Measurements from ENCODE around the gene TTLL1.
"Not testable (repeated sequence)": the region's sequence is repeated elsewhere in the genome, so short reads cannot be mapped to it uniquely, and the experiment has no call there.

TTLL1 gene

DNA sequence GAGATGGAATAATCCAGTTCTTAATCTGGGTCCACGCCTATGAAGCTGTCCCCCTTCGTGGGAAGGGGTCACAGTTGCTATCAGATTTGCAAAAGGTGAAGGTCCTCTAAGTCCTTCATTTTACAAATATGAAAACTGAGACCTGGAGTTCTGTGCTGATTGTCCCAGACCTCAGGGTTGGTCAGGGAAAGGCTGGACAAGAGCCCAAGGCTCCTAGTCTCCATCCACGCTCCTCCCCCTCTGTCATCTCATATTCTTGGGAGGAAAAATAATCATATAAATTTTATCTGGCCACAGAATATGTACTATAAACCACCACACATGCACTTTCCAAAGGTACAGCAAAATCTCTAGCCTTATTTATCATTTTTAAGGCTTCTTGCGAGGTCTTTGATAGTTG, 79.7 kb downstream of the TTLL1 start:
- DNase-seq = no peak

GRCh38 chr22:43008921-43009320, 80.3 kb downstream of the TTLL1 start:
- no peak for DNase-seq

DNA sequence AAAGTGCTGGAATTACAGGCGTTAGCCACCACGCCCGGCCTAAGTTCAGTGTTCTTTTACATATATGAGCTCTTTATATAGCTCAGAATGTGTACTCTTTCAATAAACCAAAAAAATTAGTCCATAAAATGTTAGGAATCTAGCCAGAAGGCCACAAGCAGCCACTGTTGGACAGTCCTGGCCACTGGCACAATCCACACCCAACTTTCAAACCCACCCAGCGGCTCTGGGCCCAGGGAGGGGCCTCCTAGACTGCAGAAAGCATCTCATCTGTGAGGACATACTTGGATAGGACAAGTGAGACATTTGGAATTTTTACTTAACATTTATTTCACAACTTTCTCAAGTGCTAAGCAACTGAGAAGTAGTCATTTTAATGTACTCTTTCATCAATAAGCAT, 80.7 kb downstream of the TTLL1 start:
- DNase-seq = no peak

DNA sequence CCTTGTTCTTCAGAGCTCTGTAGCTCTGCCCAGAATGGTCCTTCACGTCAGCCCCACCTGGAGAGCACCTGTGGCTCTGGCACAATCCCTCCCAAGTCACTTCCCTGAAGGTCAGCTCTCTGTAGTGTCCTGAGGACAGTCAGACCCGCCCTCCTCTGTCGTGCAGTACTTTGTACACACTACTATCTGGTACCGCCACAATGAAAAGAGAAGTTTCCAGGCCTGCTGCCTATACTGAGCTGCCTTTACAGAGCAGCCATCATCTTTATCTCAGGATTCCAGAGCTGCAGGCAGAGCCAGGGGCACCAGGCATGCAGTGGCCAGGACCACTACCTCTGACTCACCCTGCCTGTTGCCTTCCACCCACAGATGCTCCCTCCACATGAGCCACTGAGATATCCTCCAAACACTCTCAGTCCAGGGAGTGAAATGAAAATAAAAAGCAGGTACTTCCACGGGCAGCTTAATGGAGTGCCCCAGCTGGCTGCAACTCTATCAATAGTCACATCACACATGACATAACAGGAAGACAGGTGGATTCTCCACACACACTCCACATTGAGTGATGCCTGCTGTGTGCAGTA, 81.6 kb downstream of the TTLL1 start:
- DNase-seq = no peak

DNA sequence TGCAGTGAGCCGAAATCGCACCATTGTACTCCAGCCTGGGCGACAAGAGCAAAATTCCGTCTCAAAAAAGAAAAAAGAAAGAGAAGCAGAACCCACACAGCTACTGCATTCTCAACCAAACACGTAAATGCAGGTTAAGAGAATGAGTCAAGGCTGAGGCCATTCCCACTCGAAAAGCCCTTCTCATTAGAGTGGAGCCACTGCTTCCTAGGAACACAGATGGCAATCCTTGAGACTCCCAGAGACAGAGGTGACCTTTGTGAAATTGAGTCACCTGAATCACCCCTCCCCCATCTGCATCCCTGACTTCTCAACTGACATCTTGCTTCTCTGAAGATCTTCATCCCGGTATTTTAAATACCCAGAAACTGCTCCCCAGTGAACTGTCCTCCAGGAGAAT, 82.4 kb downstream of the TTLL1 start:
- no peak for DNase-seq

DNA sequence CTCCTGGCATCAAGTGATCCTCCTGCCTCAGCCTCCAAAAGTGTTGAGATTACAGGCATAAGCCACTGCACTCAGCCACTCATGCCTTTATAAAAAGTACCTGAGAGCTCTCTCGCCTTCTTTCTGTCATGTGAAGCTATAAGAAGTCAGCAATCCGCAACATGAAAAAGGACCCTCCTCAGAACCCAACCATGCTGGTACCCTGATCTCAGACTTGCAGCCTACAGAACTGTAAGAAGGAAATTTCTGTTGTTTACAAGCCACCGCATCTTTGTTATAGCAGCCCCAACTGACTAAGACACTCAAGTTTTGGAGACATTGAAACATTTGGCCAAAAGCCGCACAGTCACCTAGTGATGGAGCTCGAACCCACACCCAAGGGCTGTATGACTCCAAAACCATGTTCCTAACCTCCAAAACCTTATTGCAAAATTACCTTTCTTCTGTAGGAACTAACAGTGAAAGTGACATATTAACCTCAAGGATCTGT, 83.1 kb downstream of the TTLL1 start:
- no peak for DNase-seq

DNA sequence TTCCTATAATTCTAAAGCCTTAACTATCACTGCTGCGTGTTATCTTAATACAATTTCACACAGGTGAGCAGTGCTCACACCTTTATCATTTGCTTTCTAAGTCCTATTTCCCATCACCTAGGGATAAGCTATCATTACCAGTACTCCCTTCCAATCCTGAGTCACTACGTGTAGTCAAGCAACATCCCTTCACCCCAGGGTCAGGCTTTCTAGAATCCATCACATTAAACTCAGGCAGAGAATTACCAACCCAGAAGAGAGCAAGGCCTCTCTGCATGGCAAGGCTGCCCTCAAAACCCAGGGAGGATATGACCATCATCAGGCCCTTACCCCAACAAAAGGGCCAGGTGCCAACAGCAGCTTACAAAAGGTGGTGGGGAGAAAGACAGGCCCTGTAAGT, 84.1 kb downstream of the TTLL1 start:
- no peak for DNase-seq

DNA sequence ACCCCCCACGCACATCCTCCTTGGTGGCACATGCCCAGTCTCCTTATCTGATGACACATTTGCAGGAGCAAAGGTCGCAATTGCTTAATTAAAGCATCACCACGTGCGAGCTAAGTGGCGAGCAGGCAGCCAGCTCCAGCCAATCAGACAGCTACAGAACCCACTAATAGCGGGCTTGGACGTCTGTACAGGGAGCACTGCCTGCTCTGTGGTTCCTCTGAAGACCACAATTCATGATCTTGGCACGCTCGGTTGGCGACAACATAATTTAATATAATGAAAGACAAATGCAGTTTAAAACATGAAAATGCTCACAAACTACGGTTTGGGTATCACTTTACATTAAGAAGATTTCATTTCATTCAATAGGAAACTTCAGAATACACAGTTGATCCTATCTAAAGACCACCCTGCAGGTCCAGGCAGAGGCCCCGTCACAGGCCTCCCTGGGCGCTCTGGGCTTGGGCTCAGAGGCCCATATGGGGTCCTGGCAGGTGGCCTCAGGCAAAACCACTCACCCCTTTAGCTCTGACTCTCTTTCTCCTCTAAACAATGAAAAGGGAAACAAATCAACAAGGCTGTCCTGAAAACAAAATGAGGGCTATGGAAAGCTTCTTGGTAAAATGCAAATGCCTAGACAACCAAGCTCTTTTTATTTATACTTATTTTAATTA, 84.7 kb downstream of the TTLL1 start:
- peak in 1 of 2 donors; percentile 59 for DNase-seq

GRCh38 chr22:43002202-43002586, 87.0 kb downstream of the TTLL1 start:
- no peak for DNase-seq

GRCh38 chr22:43001271-43002201, 87.7 kb downstream of the TTLL1 start:
- no peak for DNase-seq

- DNase-seq = no peak
Measured at GRCh38 chr22:43000441-43001175, 88.6 kb downstream of the TTLL1 start.

DNA sequence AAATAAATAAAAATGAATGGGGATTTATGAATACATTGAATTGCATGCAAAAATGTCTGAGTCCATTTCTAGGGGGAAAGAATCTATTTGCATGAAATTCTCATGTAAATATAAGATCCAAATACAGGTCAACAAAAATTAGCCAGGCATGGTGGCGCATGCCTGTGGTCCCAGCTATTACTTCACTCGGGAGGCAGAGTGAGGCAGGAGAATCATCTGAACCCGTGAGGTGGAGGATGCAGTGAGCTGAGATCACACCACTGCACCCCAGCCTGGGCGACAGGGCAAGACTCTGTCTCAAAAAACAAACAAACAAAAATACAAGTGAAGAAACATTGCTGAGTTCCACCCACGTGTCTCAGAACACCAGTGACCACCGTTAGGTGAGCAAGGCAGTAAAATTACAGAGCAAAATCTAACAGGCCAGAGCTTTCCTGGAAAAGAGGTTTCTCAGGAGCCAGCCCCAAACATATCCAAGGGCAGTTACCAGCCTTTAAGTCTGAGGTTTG, 91.6 kb downstream of the TTLL1 start:
- DNase-seq = no peak

- DNase-seq = no peak
Measured at GRCh38 chr22:42996646-42997365, 92.4 kb downstream of the TTLL1 start.

- not testable (repeated sequence) for DNase-seq
Measured at GRCh38 chr22:42995654-42996053, 93.5 kb downstream of the TTLL1 start.

DNA sequence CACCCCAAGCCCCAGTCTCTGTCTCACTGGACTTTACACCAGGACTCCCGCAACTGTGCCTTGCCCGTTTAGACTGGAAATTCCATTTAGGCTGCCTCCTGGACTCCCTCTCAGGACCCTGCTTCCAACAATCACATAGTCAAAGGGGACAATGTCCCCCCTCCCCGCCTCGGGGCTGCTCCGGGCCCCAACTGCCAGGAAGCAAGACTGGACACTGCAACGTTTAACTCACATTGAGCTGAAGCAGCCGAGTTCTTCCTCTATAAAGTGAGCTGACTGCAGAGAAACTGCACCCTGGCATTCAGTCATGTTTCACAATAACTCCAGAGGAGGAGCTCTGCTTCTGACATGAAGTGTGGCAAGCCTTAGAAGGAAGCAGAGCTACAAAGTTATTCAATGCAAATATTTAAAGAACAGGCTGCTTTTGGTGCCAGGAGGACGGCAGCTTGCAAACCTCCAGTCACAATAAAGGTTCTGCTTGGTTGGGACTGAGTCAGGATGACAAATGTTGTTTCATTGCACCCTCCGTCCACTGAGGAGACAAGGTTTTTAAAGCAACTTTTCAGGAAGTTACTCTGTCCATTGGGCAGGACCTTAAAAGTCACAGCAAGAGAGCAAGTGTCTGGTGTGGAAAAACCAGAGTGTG, 94.2 kb downstream of the TTLL1 start:
- peak; percentile 86 to 94 for DNase-seq

DNA sequence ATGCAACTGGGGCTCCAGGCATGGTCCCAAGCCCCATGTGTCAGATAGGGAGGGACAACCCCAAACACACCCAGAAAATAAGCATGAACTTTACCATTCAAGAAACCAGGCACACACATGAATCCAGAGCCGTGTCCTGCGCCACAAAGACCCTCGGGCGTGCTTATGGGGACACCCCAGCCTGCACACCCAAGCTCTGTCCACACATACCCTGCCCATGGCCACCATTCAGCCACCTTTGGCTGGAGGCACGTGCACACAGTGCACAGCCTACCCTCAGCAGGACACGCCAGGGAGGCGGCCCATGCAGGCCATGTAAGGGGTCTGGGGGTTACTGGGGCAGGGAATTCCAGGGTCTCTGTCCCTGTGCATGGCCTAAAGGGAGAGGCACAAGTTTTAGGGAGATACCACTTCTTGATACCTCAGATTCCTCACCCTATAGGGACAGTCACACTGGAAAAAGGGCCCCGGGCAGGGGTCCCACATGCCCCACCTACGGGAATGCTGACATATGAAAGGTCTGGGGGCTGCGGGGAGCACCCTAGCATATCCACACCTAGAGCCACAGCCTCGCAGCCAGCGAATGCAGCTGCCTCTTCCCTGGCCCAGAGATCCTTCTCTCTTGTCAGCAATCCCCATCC, 94.8 kb downstream of the TTLL1 start:
- no peak for DNase-seq

GRCh38 chr22:42993651-42994275, 95.4 kb downstream of the TTLL1 start:
- peak in 1 of 2 donors; percentile 54 for DNase-seq

- DNase-seq = no peak
Measured at GRCh38 chr22:42992886-42993479, 96.2 kb downstream of the TTLL1 start.

GRCh38 chr22:42992092-42992491, 97.1 kb downstream of the TTLL1 start:
- no peak for DNase-seq

Measured in inflammatory macrophage treated with lipopolysaccharide for 1 hour (primary cell).